H1 (cell line): ENCODE data around the gene SCYL3. TPM values are rescaled to one million over a fixed set of nuclear protein-coding genes. Genes with fewer than 3 reads are reported as not detected.

Source experiments
- CTCF ChIA-PET: fragments of 300-600 bp; sonication (Branson Sonifier 250); formaldehyde crosslinking; loops from one replicate; lab custom pipeline; 2021; ENCODE audit not compliant: partially characterized antibody; lab: Charles Lee
- POLR2A ChIA-PET: fragments of 300-600 bp; sonication (Branson Sonifier 250); formaldehyde crosslinking; loops from one replicate; lab custom pipeline; 2021; ENCODE audit warnings: inconsistent platforms; ENCODE audit not compliant: partially characterized antibody; lab: Charles Lee
- DNase-seq, 2 experiments: peaks; one replicate each; pipeline versions ENCODE4 v3.0.0 to v3.0.0-alpha.2; 2010 to 2022; ENCODE audit warnings: low spot score in 2 of 2, low read depth in 1 of 2, mixed read lengths in 1 of 2
- FAIRE-seq: peaks from 2 replicates; lab custom pipeline; 2011; peaks lifted over from hg19 to GRCh38; lab: Jason Lieb, UNC
- H2AFZ ChIP-seq: 2 replicates; pipeline ENCODE4 v1.8.1; 2012; ENCODE audit warnings: low read length, inconsistent platforms
- H2AK5ac ChIP-seq: 2 replicates; pipeline ENCODE4 v1.6.1; 2013; ENCODE audit warnings: low read depth, low read length
- H2BK120ac ChIP-seq: replicated peaks from 2 replicates; pipeline ENCODE3; 2013; ENCODE audit warnings: low read depth, low read length, inconsistent platforms
- H2BK12ac ChIP-seq: 2 replicates; pipeline ENCODE4 v1.6.1; 2013; ENCODE audit warnings: low read depth, low read length
- H2BK15ac ChIP-seq: 2 replicates; pipeline ENCODE4 v1.6.1; 2013; ENCODE audit warnings: low read length
- H2BK20ac ChIP-seq: 2 replicates; pipeline ENCODE4 v1.6.1; 2013; ENCODE audit warnings: low read length
- H2BK5ac ChIP-seq: 2 replicates; pipeline ENCODE4 v1.6.1; 2013; ENCODE audit warnings: low read depth, low read length
- H3K14ac ChIP-seq: 2 replicates; pipeline ENCODE4 v1.6.1; 2013; ENCODE audit warnings: inconsistent platforms; ENCODE audit not compliant: insufficient read length
- H3K18ac ChIP-seq: 2 replicates; pipeline ENCODE4 v1.6.1; 2013; ENCODE audit warnings: low read length; ENCODE audit errors: extremely low read depth
- H3K23ac ChIP-seq: 2 replicates; pipeline ENCODE4 v1.6.1; 2013; ENCODE audit warnings: inconsistent platforms; ENCODE audit not compliant: insufficient read length
- H3K23me2 ChIP-seq: 2 replicates; pipeline ENCODE4 v1.6.1; 2013; ENCODE audit warnings: low read depth, low read length
- H3K27ac ChIP-seq: 2 replicates; pipeline ENCODE4 v1.6.1; 2011; ENCODE audit warnings: low read depth, low read length, inconsistent platforms
- H3K27me3 ChIP-seq, 4 experiments: replicated peaks in 1 of 4; 1 replicate in 1 of 4; 2 replicates in 3 of 4; pipeline versions ENCODE4 v1.6.1 to v1.8.1; 2011 to 2013; ENCODE audit warnings: low read length in 3 of 4, mild to moderate bottlenecking in 3 of 4, inconsistent platforms in 2 of 4, mixed read lengths in 2 of 4, moderate library complexity in 1 of 4; ENCODE audit not compliant: control insufficient read depth in 3 of 4, insufficient read depth in 3 of 4; ENCODE audit errors: extremely low read depth in 1 of 4
- H3K36me3 ChIP-seq, 4 experiments: 2 replicates each; pipeline versions ENCODE4 v1.6.1 to v1.8.1; 2011 to 2013; ENCODE audit warnings: mild to moderate bottlenecking in 4 of 4, low read length in 3 of 4, moderate library complexity in 2 of 4, control low read depth in 1 of 4, inconsistent platforms in 1 of 4; ENCODE audit not compliant: insufficient read depth in 4 of 4, control insufficient read depth in 2 of 4
- H3K4ac ChIP-seq: replicated peaks from 2 replicates; pipeline ENCODE3; 2013; ENCODE audit warnings: low read length, low read depth, mixed read lengths, inconsistent platforms; ENCODE audit not compliant: insufficient read length
- H3K4me1 ChIP-seq, 4 experiments: replicated peaks in 1 of 4; 1 replicate in 1 of 4; 2 replicates in 3 of 4; pipeline versions ENCODE4 v1.6.1 to v1.8.1; 2011 to 2013; ENCODE audit warnings: low read length in 3 of 4, inconsistent platforms in 2 of 4, mixed read lengths in 1 of 4; ENCODE audit not compliant: insufficient read depth in 4 of 4, control insufficient read depth in 3 of 4
- H3K4me2 ChIP-seq, 2 experiments: 2 replicates each; pipeline versions ENCODE4 v1.6.1 to v1.8.1; 2011 to 2013; ENCODE audit warnings: low read depth in 2 of 2, low read length in 2 of 2, control low read depth in 1 of 2, inconsistent platforms in 1 of 2, mild to moderate bottlenecking in 1 of 2; ENCODE audit not compliant: insufficient read depth in 1 of 2
- H3K4me3 ChIP-seq, 4 experiments: fragments of 200-600, 300-600 bp in 1 of 4; sonication (generic), shearing (Covaris generic), sonication (Bioruptor Twin) in 1 of 4; 2 replicates each; pipeline versions ENCODE4 v1.5.1 to v1.8.1; 2011 to 2016; ENCODE audit warnings: low read length in 4 of 4, low read depth in 3 of 4, control low read depth in 2 of 4, inconsistent platforms in 2 of 4, mild to moderate bottlenecking in 2 of 4, mixed read lengths in 1 of 4, moderate library complexity in 1 of 4; ENCODE audit not compliant: insufficient read depth in 2 of 4; ENCODE audit errors: extremely low read depth in 1 of 4
- H3K56ac ChIP-seq: replicated peaks from 2 replicates; pipeline ENCODE3; 2013; ENCODE audit warnings: low read depth, mild to moderate bottlenecking, mixed read lengths, low read length, inconsistent platforms; ENCODE audit not compliant: insufficient read length
- H3K79me1 ChIP-seq: 2 replicates; pipeline ENCODE4 v1.6.1; 2013; ENCODE audit warnings: low read depth, low read length, control low read depth
- H3K79me2 ChIP-seq, 2 experiments: 2 replicates each; pipeline versions ENCODE4 v1.6.1 to v1.8.1; 2012 to 2013; ENCODE audit warnings: low read length in 2 of 2, mild to moderate bottlenecking in 2 of 2, inconsistent platforms in 1 of 2; ENCODE audit not compliant: insufficient read depth in 2 of 2, control insufficient read depth in 1 of 2
- H3K9ac ChIP-seq, 4 experiments: replicated peaks in 1 of 4; 1 replicate in 1 of 4; 2 replicates in 3 of 4; pipeline versions ENCODE4 v1.6.1 to v1.8.1; 2011 to 2013; ENCODE audit warnings: low read depth in 3 of 4, low read length in 3 of 4, control low read depth in 2 of 4, mild to moderate bottlenecking in 2 of 4, moderate library complexity in 2 of 4, inconsistent platforms in 1 of 4; ENCODE audit errors: extremely low read depth in 1 of 4
- H3K9me3 ChIP-seq, 2 experiments: 2 replicates each; pipeline versions ENCODE4 v1.6.1 to v1.8.1; 2012 to 2013; ENCODE audit warnings: mild to moderate bottlenecking in 2 of 2, moderate library complexity in 2 of 2, control low read depth in 1 of 2, inconsistent platforms in 1 of 2, low read depth in 1 of 2, low read length in 1 of 2, mixed read lengths in 1 of 2; ENCODE audit not compliant: insufficient read depth in 2 of 2
- H4K20me1 ChIP-seq, 2 experiments: replicated peaks in 1 of 2; 2 replicates each; pipeline versions ENCODE3 to v1.8.1; 2011 to 2013; ENCODE audit warnings: inconsistent platforms in 2 of 2, low read length in 2 of 2, mild to moderate bottlenecking in 1 of 2; ENCODE audit not compliant: insufficient read depth in 2 of 2, control insufficient read depth in 1 of 2
- H4K5ac ChIP-seq: 2 replicates; pipeline ENCODE4 v1.6.1; 2013; ENCODE audit warnings: low read length, low read depth, mixed read lengths, inconsistent platforms; ENCODE audit not compliant: insufficient read length
- H4K8ac ChIP-seq: 2 replicates; pipeline ENCODE4 v1.8.0; 2013; ENCODE audit warnings: mild to moderate bottlenecking, moderate library complexity, low read length, inconsistent platforms; ENCODE audit not compliant: insufficient read depth; ENCODE audit errors: extremely low read depth
- H4K91ac ChIP-seq: replicated peaks from 2 replicates; pipeline ENCODE3; 2013; ENCODE audit warnings: low read length, mixed read lengths, inconsistent platforms; ENCODE audit not compliant: insufficient read length
- ZNF274 ChIP-seq: IDR thresholded peaks from 2 replicates; pipeline ENCODE4 v1.7.0; 2012; ENCODE audit warnings: low read length, borderline replicate concordance; ENCODE audit errors: extremely low read depth
- WGBS, 2 experiments: shearing (Covaris generic) in 1 of 2; methylation state at CpG; one replicate each; pipeline versions ENCODE4 v1.1.6 to v1.1.7; 2013 to 2015; ENCODE audit warnings: low lambda C conversion rate in 2 of 2, mixed read lengths in 2 of 2, inconsistent platforms in 1 of 2, low coverage in 1 of 2, missing lambda C conversion rate in 1 of 2; ENCODE audit not compliant: insufficient replicate concordance in 2 of 2, insufficient coverage in 1 of 2, insufficient read length in 1 of 2; ENCODE audit errors: extremely low coverage in 1 of 2, missing lambda C conversion rate in 1 of 2; 5-methylcytosine and 5-hydroxymethylcytosine counted together
- polyA plus RNA-seq, 7 experiments: library from polyadenylated mRNA; depleted of rRNA in 3 of 7; stranded (reverse) in 5 of 7; unstranded in 2 of 7; fragments of >200 nt in 5 of 7; fragments of 200-250 nt in 2 of 7; gene quantifications; 1 replicate in 5 of 7; 2 replicates in 1 of 7; 4 replicates in 1 of 7; pipeline versions ENCODE4 v1.2.1 to v1.2.3, GENCODE V29; 2011 to 2013; ENCODE audit warnings: missing spikeins in 2 of 7, mixed read lengths in 2 of 7
- total RNA-seq: library from RNA; stranded (reverse); fragmentation: NEBNext Ultra II Directional; extraction: Animal tissue kit (Norgen Biotek cat#: 25700); gene quantifications from 2 replicates; pipeline ENCODE4 v1.2.1, GENCODE V29; 2021
- TF ChIP-seq, protein P1 (sequence below): IDR thresholded peaks from 2 replicates; pipeline ENCODE4 v1.6.1; 2012; ENCODE audit warnings: low read length, inconsistent platforms

SCYL3 gene
- total and polyA plus RNA-seq, 2 of the 8 experiments (the other 6 are each of a cell fraction or from before 2014, with no cell fraction given) = 2.7 to 5.3 TPM

GRCh38 chr1:169860187-169860586, 33.5 kb downstream of the SCYL3 start:
- CTCF ChIA-PET = interaction anchor here (1.1 kb wide), 1 partner anchor 50 kb away, joined by 4 read pairs; no protein-coding TSS in a partner anchor
- Histone ChIP-seq H3K4ac (no peak overlapping the region), H3K56ac (no peak overlapping the region), H4K8ac (no peak overlapping the region), H3K9ac (no peak overlapping the region), H3K79me2 (no peaks in the 10 kb centered on the region), H2BK12ac (no peak overlapping the region), H3K9me3 (no peaks in the 10 kb centered on the region), H3K23ac (no peak overlapping the region), H2AK5ac (no peak overlapping the region), H3K18ac (no peak overlapping the region), H2BK5ac (no peak overlapping the region), H3K36me3 (peaks cover 4 to 58% (median 21%) of the 10 kb centered on the region in 4 experiments; a peak in 7 of 8 replicates), H2BK20ac (no peak overlapping the region), H2AFZ (no peak overlapping the region), H3K27me3 (no peaks in the 10 kb centered on the region), H4K91ac (no peak overlapping the region), H3K79me1 (no peaks in the 10 kb centered on the region), H3K4me3 (no peak overlapping the region), H2BK120ac (no peak overlapping the region), H3K23me2 (no peaks in the 10 kb centered on the region), H2BK15ac (no peak overlapping the region), H4K5ac (no peak overlapping the region), H3K27ac (no peak overlapping the region), H3K14ac (no peak overlapping the region), H4K20me1 (no peaks in the 10 kb centered on the region), H3K4me2 (no peak overlapping the region), H3K4me1 (no peaks in the 10 kb centered on the region)
- no peak for FAIRE-seq
- no peak for DNase-seq
- POLR2A ChIA-PET = no interaction called here
- WGBS, 2 experiments = 87% methylated on average over 1 of the region's 1 CpG; no CpG with 5 or more reads in 1 of the 2 experiments
- TF ChIP-seq, protein P1, sequence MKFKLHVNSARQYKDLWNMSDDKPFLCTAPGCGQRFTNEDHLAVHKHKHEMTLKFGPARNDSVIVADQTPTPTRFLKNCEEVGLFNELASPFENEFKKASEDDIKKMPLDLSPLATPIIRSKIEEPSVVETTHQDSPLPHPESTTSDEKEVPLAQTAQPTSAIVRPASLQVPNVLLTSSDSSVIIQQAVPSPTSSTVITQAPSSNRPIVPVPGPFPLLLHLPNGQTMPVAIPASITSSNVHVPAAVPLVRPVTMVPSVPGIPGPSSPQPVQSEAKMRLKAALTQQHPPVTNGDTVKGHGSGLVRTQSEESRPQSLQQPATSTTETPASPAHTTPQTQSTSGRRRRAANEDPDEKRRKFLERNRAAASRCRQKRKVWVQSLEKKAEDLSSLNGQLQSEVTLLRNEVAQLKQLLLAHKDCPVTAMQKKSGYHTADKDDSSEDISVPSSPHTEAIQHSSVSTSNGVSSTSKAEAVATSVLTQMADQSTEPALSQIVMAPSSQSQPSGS = no peak
- no peak for TF ChIP-seq ZNF274
